Urinary bladder (tissue), 4 donors: Measurements from ENCODE around the gene FBXW9. TPM values are rescaled to one million over a fixed set of nuclear protein-coding genes. Genes with fewer than 3 reads are reported as not detected.
"Not testable (repeated sequence)": the region's sequence is repeated elsewhere in the genome, so short reads cannot be mapped to it uniquely, and the experiment has no call there.

Experiments
- DNase-seq: peaks from one replicate; pipeline ENCODE4 v3.0.0-alpha.2; 2015; ENCODE audit errors: extremely low spot score
- H3K27ac ChIP-seq: one replicate; pipeline ENCODE4 v1.5.1; 2013; ENCODE audit warnings: low read depth, mild to moderate bottlenecking, moderate library complexity
- H3K36me3 ChIP-seq: one replicate; pipeline ENCODE4 v1.6.1; 2013; ENCODE audit warnings: mild to moderate bottlenecking, moderate library complexity; ENCODE audit not compliant: insufficient read depth
- H3K4me1 ChIP-seq: one replicate; pipeline ENCODE4 v1.6.1; 2013; ENCODE audit warnings: mild to moderate bottlenecking, moderate library complexity; ENCODE audit not compliant: insufficient read depth
- H3K4me3 ChIP-seq: one replicate; pipeline ENCODE4 v1.5.1; 2013; ENCODE audit warnings: low read depth, low read length
- WGBS: extraction: QIAGEN DNeasy Blood & Tissue Kit; methylation state at CpG from one replicate; pipeline ENCODE4 v1.1.7; 2013; 5-methylcytosine and 5-hydroxymethylcytosine counted together
- polyA plus RNA-seq: library from polyadenylated mRNA; stranded (reverse); fragments of 200-250 nt; gene quantifications from one replicate; pipeline ENCODE4 v1.2.3, GENCODE V29; 2013
- total RNA-seq: library from RNA; depleted of rRNA; stranded (reverse); fragments of >200 nt; gene quantifications from one replicate; pipeline ENCODE4 v1.2.3, GENCODE V29; 2014
- donor health status: healthy with polysubstance abuse.
- donor health status: healthy.

Gene FBXW9
- total and polyA plus RNA-seq, 2 donors: 2.6 to 8.9 TPM

DNA sequence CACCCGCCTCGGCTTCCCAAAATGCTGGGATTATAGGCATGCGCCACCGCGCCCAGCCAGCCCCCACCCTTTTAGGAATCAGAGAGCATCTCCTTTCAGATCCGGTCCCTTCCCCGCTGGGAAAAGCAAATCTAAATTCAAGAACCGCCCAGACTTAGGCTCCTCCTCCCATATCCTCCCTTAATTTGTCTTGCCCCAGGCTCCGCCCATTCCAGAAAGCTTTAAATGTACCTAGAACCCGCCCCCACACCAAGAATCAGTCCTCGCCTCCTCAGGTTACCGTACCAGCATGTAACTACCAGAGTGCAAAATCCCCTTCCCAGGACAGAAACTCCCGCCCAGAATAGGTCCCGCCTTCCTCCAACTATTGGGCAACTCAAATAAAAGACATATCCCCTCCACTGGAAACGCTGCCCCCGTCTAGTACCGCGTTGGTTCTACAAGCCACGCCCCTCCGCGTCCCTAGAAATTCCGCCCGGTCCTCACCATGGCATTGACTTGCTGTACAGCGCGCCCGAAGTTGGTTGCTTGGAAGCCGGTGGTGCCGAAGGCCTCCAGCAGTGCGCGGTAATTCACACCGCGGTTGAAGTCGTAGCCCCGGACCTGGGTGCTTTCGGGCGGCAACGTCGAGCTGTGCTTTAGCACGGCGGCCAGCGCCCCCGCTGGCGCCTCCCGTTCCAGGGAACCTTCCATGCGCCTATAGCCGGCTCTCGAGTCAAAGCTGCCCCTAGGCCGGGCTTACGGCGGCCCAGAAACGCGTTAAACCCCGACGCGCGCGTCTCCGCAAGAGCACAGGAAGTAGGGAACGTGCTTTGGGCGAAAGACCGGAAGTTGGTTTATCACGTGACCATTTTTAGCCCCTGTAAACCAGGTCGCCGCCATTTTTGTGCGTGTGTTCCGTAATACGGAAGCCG lies 15.1 kb downstream of the FBXW9 start, which contains the start of gene DHPS:
TSS of gene DHPS (minus strand) at position 807 of the 914 bp plus-strand sequence. CDS start at position 693, 114 bp downstream.
- DNase-seq: peak; percentile 92
- H3K4me3 ChIP-seq: peak within 1 kb of the TSS; percentile 80
- under 1% methylated on average over 68 of the region's 68 CpGs for WGBS
- H3K4me1 ChIP-seq: no peaks in the 10 kb centered on the region
- H3K27ac ChIP-seq: peak within 1 kb of the TSS; percentile 65
- H3K36me3 ChIP-seq: no peaks in the 10 kb centered on the region

DNA sequence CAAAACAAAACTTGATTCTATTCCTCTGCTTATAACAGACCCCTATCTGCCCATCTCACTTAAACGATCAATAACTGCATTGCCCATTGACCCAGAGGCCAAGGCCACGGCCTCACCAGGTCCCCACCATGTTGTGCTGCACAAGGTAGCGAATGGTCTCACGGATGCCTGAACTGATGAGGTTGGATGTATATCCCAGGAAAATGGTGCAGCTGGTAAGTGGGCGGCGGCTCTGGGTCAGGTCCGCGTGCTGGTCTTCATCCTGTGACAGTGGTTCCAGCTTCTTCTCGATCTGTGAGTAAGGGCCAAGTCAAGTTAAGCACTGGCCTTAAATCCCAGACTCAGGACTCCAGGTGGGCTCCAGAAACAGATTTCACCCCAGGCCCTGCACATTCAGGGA lies 16.4 kb downstream of the FBXW9 start:
- Histone ChIP-seq H3K4me3 (no peak overlapping the region), H3K27ac (no peak overlapping the region), H3K4me1 (no peaks in the 10 kb centered on the region), H3K36me3 (no peaks in the 10 kb centered on the region)
- no peak for DNase-seq
- 94% methylated on average over 9 of the region's 9 CpGs for WGBS

DNA sequence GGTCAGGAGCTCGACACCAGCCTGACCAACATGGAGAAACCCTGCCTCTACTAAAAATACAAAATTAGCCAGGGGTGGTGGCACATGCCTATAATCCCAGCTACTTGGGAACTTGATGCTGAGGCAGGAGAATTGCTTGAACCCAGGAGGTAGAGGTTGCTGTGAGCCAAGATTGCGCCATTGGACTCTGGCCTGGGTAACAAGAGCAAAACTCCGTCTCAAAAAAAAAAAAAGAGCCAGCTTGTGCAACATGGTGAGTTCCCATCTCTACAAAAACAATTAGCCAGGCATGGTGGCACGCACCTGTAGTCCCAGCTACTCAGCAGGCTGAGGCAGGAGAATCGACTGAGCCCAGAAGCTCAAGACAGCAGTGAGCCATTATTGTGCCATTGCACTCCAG lies 18.4 kb downstream of the FBXW9 start:
- 92% methylated on average over 5 of the region's 5 CpGs for WGBS
- not testable (repeated sequence) for H3K4me3 ChIP-seq, H3K27ac ChIP-seq, DNase-seq, H3K36me3 ChIP-seq, H3K4me1 ChIP-seq

DNA sequence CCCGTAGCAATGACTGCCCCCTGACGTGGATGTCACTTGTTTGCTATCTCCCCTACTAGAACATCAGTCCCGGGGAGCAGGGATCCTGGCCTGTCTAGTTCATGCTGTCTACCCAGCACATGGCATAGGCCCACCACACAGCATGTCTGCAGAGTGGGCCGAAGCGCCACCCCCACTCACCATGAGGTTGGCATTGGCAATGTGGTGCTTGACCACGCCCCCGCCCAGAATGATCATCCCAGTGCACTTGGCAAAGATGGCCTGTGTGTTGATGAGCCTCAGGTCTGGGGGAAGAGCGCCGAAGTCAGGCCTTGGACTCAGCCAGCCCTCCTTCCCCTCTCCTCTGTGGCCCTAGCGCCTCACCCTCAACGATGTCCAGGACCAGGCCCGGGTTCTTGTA lies 19.5 kb downstream of the FBXW9 start:
- Histone ChIP-seq H3K27ac (no peak overlapping the region), H3K4me1 (no peaks in the 10 kb centered on the region), H3K4me3 (no peak overlapping the region), H3K36me3 (peaks cover 2% of the 10 kb centered on the region)
- 90% methylated on average over 12 of the region's 12 CpGs for WGBS
- no peak for DNase-seq

DNA sequence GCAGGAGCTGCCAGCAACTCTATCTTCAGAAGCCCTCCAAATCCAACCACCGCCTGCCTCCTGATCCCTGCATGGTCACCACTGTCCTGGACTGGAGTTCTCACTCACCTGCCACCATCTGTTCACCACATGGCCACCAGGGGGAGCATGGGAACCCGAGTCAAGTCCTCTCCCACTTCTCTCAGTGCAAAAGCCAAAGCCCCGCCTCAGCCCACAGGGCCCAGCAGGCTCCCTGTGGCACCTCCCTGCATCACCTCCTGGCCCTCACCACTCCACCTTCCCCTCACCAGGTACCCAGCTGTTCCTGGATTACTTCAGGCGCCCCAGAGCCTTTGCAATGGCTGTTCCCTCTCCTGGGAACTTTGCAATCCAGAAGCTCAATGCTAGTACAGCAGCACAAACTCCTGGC lies 20.0 kb downstream of the FBXW9 start:
- 16% methylated on average over 4 of the region's 4 CpGs for WGBS
- H3K27ac ChIP-seq: no peak overlapping the region
- no peak for DNase-seq
- no peaks in the 10 kb centered on the region for H3K4me1 ChIP-seq
- H3K36me3 ChIP-seq: peaks cover 2% of the 10 kb centered on the region
- no peak overlapping the region for H3K4me3 ChIP-seq

DNA sequence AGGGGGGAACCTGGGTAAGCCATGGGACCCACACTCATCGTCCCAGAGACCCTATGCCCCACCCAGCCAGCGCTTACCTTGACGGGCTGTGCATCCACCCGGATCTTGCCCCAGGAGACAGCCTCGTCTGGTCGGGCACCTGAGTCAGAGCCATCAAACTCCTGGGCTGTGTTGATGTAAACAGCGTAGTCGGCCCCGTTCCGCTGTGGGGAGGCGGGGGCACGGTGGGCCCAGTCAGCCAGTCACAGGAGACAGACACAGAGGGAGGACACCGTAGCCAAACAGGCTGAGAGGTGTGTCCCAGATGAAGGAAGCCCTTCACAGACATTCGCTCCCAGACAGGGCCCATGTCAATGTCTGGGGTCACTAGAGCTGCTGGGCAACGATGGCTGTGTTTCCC lies 20.5 kb downstream of the FBXW9 start:
- H3K36me3 ChIP-seq: peaks cover 2% of the 10 kb centered on the region
- no peak overlapping the region for H3K27ac ChIP-seq
- 91% methylated on average over 15 of the region's 15 CpGs for WGBS
- no peaks in the 10 kb centered on the region for H3K4me1 ChIP-seq
- no peak for DNase-seq
- no peak overlapping the region for H3K4me3 ChIP-seq

DNA sequence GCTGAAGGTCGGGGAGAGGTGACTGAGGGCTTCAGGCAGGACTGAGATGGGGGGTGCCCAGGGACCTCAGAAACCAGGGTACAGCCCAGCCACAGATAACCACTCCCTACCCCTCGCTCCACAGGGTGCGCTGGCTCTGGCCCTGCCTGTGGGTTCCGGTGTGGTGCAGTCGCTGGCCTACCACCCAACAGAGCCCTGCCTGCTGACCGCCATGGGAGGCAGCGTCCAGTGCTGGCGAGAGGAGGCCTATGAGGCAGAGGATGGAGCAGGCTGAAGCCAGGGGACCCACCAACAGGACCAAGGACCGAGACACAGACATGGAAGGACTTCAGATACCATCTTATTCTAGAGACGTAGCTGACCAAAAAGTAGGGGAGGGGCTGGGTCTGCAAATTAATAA lies 21.0 kb downstream of the FBXW9 start:
- H3K4me3 ChIP-seq: no peak overlapping the region
- WGBS: 93% methylated on average over 10 of the region's 10 CpGs
- no peak overlapping the region for H3K27ac ChIP-seq
- DNase-seq: no peak
- peaks cover 2% of the 10 kb centered on the region for H3K36me3 ChIP-seq
- no peaks in the 10 kb centered on the region for H3K4me1 ChIP-seq

DNA sequence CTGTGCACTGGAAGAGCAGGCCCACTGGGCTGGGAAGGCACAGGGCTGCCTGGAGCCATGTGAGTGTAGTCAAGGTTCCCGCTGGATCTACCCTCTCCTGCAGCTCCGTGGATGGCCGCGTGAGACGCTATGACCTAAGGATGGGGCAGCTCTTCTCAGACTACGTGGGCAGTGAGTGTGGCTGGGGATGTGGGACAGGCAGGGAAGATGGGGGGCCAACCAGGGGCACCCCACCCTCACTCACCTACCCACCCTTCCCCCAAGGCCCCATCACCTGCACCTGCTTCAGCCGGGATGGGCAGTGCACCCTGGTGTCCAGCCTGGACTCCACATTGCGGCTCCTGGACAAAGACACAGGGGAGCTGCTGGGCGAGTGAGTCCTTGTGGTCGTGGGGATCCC lies 23.7 kb downstream of the FBXW9 start:
- no peak for DNase-seq
- peaks cover 2% of the 10 kb centered on the region for H3K36me3 ChIP-seq
- no peak overlapping the region for H3K4me3 ChIP-seq
- WGBS: 87% methylated on average over 10 of the region's 10 CpGs
- no peak overlapping the region for H3K27ac ChIP-seq
- no peaks in the 10 kb centered on the region for H3K4me1 ChIP-seq

DNA sequence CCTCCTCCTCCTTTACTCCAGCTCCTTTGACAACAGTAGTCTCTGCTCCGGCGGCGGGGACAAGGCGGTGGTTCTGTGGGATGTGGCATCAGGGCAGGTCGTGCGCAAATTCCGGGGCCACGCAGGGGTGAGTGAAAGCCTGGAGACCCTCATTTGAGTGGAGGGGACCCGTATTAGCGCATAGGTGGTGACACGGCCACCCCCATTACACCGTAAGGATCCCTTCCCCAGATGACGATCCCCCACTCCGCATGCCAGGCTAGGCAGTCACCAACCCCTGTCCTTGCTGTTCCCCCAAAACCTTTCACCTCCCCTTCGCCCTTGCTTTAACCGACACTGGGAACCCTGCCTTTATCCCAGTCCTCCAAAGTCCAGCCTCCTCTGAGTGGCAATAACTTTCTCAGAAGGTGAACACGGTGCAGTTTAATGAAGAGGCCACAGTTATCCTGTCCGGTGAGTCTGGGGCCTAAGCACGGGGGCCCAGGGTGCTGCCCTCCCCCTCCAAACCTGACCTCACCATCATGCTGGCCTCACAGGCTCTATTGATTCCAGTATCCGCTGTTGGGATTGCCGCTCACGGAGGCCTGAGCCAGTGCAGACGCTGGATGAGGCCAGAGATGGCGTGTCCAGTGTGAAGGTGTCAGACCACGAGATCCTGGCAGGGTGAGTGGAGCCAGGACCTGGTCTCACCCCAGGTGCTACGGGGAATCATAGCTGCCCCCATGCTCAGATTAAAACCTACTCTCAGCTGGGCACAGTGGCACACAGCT lies 26.1 kb downstream of the FBXW9 start:
- Histone ChIP-seq H3K27ac (peak overlapping the region; percentile 94), H3K4me1 (no peaks in the 10 kb centered on the region), H3K4me3 (peak overlapping the region; percentile 82), H3K36me3 (peaks cover 2% of the 10 kb centered on the region)
- WGBS: 39% methylated on average over 26 of the region's 26 CpGs
- no peak for DNase-seq

DNA sequence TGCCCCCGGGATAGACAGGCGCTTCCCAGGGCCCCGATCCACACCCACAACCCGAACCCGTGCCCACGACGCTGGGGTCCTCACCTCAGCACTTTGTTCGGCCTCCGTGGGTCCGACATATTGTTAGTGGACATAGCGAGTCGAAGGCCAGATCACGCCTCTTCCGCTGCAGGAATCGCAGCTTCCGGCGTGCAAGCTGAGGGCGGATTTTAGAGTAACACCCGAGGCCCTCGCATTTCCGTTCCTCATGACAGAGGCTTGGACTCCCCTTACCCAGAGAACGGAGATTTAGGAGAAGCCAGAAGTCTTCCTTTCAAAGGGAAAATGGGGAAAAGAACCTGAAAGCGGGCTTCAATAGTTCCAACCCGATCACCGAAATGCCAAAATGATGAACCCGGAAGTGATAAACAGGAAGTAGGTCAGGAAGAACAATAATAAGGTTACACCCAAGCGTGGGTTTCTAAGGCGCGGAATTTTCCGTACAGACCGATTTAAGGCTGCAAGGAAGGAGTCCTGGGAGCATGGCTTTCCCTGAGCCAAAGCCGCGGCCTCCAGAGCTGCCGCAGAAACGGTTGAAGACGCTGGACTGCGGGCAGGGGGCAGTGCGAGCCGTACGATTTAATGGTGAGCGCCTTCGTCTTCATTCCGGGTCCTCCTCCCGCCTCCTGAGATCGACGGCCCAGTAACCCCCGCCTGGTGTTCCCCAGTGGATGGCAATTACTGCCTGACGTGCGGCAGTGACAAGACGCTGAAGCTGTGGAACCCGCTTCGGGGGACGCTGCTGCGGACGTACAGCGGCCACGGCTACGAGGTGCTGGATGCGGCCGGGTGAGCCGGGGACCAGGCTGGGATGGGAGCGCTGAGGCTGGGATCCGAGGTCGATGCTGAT lies 26.9 kb downstream of the FBXW9 start:
- Histone ChIP-seq H3K36me3 (peaks cover 2% of the 10 kb centered on the region), H3K27ac (peak overlapping the region; percentile 94), H3K4me3 (peak overlapping the region; percentile 82), H3K4me1 (no peaks in the 10 kb centered on the region)
- DNase-seq: peak; percentile 85
- under 1% methylated on average over 64 of the region's 64 CpGs for WGBS

DNA sequence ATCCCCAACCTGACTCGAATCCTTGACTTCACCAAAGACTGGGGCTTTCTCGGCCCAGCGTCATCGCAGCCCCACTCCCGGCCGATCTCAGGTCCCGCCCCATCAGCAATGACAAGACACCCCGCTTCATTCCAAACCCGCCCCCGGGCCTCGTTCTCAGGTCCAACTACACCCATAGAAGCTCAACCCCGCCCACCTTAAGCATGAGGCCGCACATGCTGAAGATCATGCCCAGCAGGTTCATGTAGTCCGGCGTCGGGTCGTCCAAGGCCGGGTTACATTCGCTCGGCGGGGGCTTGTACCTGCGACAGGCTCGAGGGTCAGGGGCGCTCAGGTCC lies 27.5 kb downstream of the FBXW9 start:
- Histone ChIP-seq H3K36me3 (no peaks in the 10 kb centered on the region), H3K4me3 (peak overlapping the region; percentile 82), H3K4me1 (no peaks in the 10 kb centered on the region), H3K27ac (peak overlapping the region; percentile 94)
- no peak for DNase-seq
- under 1% methylated on average over 24 of the region's 24 CpGs for WGBS

DNA sequence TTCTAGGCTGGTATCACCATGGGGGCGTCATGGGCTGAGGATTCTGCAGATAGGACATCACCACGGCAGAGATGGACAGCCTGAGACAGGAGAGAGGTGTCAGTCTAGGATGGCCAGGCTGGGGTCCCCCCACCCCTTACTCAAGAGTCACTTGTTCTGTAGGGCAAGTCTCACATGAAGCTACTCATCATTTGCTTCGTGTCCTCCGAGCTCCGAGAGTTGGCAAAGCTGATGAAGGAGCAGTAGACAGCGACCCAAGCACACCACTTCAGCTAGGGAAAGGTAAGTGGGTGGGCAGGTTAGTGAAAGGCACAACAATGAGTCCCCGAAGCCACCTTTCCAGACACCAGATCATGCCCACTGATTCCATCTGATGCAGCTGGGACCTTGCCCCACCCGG lies 28.1 kb downstream of the FBXW9 start:
- DNase-seq: no peak
- no peaks in the 10 kb centered on the region for H3K36me3 ChIP-seq
- peak overlapping the region; percentile 82 for H3K4me3 ChIP-seq
- H3K4me1 ChIP-seq: no peaks in the 10 kb centered on the region
- whole genome bisulfite sequencing: 74% methylated on average over 8 of the region's 8 CpGs
- no peak overlapping the region for H3K27ac ChIP-seq

DNA sequence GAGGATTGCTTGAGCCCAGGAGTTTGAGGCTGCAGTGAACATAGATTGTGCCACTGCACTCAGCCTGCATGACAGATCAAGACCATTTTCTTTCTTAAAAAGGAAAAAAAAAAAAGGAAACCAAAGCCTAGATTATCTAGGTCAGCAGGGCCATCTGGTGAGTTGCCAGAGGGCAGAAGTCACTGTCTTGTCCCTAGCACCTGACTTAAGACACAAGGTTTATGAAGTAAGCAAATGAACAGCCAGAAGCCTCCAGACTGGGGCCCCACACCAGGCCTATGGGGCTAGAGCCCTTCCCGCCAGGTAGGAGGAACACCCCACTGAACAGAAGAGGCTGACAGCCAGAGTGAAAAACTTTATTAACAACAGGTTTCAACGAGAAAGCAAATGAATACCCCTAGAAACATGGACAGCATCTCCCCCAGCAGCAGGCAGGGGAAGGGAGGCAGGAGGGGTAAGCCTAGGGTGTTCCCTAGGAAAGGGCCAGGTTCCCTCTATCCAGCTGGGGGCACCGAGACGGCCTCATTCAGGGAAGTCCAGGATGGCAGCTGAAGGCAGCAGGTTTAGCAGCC lies 28.6 kb downstream of the FBXW9 start:
- Histone ChIP-seq H3K27ac (no peak overlapping the region), H3K36me3 (no peaks in the 10 kb centered on the region), H3K4me1 (no peaks in the 10 kb centered on the region), H3K4me3 (no peak overlapping the region)
- WGBS: 81% methylated on average over 4 of the region's 4 CpGs
- no peak for DNase-seq
